Osteocyte (in vitro differentiated cells): ENCODE data around the gene RTEL1. TPM values are rescaled to one million over a fixed set of nuclear protein-coding genes. Genes with fewer than 3 reads are reported as not detected.
"Not testable (repeated sequence)": the region's sequence is repeated elsewhere in the genome, so short reads cannot be mapped to it uniquely, and the experiment has no call there.

Experiments used
- DNase-seq: peaks from one replicate; pipeline ENCODE4 v3.0.0; 2021; ENCODE audit warnings: mixed read lengths; ENCODE audit not compliant: unreplicated experiment; ENCODE audit errors: extremely low spot score
- H3K27ac Mint-ChIP-seq: one replicate; pipeline ENCODE4 v1.8.0; 2021; ENCODE audit warnings: mild to moderate bottlenecking, mixed read lengths; ENCODE audit not compliant: unreplicated experiment
- H3K27me3 Mint-ChIP-seq: one replicate; pipeline ENCODE4 v1.8.0; 2021; ENCODE audit warnings: mixed read lengths; ENCODE audit not compliant: unreplicated experiment
- H3K36me3 Mint-ChIP-seq: one replicate; pipeline ENCODE4 v1.8.0; 2021; ENCODE audit warnings: mixed read lengths; ENCODE audit not compliant: unreplicated experiment
- H3K4me1 Mint-ChIP-seq: one replicate; pipeline ENCODE4 v1.8.0; 2021; ENCODE audit warnings: mixed read lengths; ENCODE audit not compliant: unreplicated experiment
- H3K4me3 Mint-ChIP-seq: one replicate; pipeline ENCODE4 v1.8.0; 2021; ENCODE audit warnings: mild to moderate bottlenecking, moderate library complexity, mixed read lengths; ENCODE audit not compliant: unreplicated experiment
- H3K9me3 Mint-ChIP-seq: one replicate; pipeline ENCODE4 v1.8.0; 2021; ENCODE audit warnings: mixed read lengths; ENCODE audit not compliant: unreplicated experiment
- total RNA-seq: library from RNA; stranded (reverse); gene quantifications from 2 replicates; pipeline ENCODE4 v1.2.1, GENCODE V29; 2021
- TF ChIP-seq, protein P1 (sequence below): fragments of 200-600 bp; sonication (generic); IDR thresholded peaks from 2 replicates; pipeline ENCODE4 v1.5.0; 2021; ENCODE audit warnings: antibody characterized with exemption, mild to moderate bottlenecking, moderate library complexity

RTEL1 gene
- total RNA-seq, 1 donor from 2014 or later, result 34.1 TPM

DNA sequence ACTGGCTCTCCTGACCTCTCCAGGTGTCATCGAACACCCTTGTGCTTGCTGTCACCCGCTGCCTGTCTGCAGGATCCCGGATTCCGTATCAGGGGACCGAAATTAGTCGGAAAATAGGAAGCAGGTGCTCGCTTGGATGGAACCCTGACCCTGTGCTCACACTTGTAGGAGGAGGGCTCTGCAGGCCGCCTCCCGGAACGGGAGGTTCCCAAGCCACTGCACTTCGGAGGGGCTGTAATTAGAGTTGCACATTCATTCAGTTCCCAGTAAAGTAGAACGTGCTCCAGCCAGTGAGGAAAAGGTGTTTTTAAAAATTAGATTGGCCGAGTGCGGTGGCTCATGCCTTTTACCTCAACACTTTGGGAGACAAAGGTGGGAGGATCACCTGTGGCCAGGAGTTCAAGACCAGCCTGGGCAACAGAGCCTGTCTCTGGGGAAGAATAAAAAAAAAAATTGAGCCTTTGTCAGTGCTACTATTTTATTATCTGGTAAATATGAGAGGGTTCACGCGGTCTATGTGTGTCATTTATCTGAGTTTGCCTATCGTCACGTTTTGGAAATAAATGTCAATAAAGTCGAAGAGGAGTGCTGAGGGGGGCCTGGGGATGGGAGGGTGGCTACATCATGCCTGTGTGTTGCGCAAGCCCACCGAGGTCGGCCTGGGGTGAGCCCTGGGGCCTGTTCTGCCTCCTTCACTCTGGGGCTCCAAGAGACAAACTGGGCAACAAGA lies 29.7 kb upstream of the RTEL1 start:
- Mint-ChIP-seq H3K4me3 (peak overlapping the region; percentile 76), H3K9me3 (no peaks in the 10 kb centered on the region), H3K36me3 (no peaks in the 10 kb centered on the region), H3K27ac (peak overlapping the region; percentile 66), H3K4me1 (peaks cover 17% of the 10 kb centered on the region), H3K27me3 (no peaks in the 10 kb centered on the region)
- TF ChIP-seq, protein P1, sequence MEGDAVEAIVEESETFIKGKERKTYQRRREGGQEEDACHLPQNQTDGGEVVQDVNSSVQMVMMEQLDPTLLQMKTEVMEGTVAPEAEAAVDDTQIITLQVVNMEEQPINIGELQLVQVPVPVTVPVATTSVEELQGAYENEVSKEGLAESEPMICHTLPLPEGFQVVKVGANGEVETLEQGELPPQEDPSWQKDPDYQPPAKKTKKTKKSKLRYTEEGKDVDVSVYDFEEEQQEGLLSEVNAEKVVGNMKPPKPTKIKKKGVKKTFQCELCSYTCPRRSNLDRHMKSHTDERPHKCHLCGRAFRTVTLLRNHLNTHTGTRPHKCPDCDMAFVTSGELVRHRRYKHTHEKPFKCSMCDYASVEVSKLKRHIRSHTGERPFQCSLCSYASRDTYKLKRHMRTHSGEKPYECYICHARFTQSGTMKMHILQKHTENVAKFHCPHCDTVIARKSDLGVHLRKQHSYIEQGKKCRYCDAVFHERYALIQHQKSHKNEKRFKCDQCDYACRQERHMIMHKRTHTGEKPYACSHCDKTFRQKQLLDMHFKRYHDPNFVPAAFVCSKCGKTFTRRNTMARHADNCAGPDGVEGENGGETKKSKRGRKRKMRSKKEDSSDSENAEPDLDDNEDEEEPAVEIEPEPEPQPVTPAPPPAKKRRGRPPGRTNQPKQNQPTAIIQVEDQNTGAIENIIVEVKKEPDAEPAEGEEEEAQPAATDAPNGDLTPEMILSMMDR, result no peak
- no peak for DNase-seq

DNA sequence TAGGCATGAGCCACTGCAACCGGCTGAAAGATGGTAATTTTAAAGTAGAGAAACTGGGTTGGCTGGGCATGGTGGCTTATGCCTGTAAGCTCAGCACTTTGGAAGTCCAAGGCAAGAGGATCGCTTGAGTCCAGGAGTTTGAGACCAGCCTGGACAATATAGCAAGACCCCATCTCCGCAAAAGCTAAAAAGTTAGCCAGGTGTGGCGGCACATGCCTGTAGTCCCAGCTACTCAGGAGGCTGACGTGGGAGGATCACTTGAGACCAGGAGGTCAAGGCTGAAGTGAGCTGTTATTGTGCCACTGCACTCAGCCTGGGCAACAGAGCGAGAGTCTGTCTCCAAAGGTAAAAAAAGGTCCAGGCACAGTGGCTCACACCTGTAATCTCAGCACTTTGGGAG lies 27.2 kb upstream of the RTEL1 start:
- H3K27ac Mint-ChIP-seq, H3K4me1 Mint-ChIP-seq, H3K36me3 Mint-ChIP-seq, H3K9me3 Mint-ChIP-seq, H3K4me3 Mint-ChIP-seq, H3K27me3 Mint-ChIP-seq, DNase-seq: not testable (repeated sequence)

DNA sequence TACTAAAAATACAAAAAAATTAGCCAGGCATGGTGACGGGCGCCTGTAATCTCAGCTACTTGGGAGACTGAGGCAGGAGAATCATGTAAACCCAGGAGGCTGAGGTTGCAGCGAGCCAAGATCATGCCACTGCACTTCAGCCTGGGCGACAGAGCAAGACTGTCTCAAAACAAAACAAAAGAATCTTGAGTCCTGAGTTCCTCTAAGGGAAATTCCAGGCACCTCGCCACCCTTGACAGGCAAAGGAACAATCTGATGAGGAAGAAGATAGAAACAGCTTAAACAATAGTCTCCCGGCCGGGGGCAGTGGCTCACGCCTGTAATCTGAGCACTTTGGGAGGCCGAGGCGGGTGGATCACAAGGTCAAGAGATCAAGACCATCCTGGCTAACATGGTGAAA lies 26.7 kb upstream of the RTEL1 start:
- H3K36me3 Mint-ChIP-seq, H3K4me3 Mint-ChIP-seq: not testable (repeated sequence)

DNA sequence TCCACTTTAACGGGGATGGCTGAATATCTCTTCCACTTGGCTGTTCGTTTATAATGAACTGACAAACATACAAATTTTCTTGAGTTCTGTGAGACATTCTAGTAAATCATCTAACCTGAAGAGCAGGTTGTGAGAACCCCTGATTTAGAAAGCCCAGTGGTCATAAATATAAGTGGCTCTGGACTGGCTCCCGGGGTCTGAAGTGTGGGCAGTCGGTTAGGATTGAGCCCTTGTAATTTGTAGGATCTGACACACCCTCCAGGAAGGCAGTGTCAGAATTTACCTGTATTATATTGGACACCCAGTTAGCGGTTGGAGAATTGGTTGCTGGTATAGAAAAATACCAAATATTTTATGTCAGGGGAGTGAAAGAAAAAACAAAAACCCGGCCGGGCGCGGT lies 24.4 kb upstream of the RTEL1 start:
- H3K9me3 Mint-ChIP-seq, result no peaks in the 10 kb centered on the region
- H3K4me3 Mint-ChIP-seq, result no peak overlapping the region
- no peaks in the 10 kb centered on the region for H3K27me3 Mint-ChIP-seq
- TF ChIP-seq, protein P1, result no peak
- no peak for DNase-seq
- no peak overlapping the region for H3K27ac Mint-ChIP-seq
- peaks cover 2% of the 10 kb centered on the region for H3K4me1 Mint-ChIP-seq
- H3K36me3 Mint-ChIP-seq, result no peaks in the 10 kb centered on the region

More for the DNA sequence above, 26.7 kb upstream of the RTEL1 start:
- H3K27ac Mint-ChIP-seq, DNase-seq, H3K9me3 Mint-ChIP-seq, H3K27me3 Mint-ChIP-seq, H3K4me1 Mint-ChIP-seq: not testable (repeated sequence)

DNA sequence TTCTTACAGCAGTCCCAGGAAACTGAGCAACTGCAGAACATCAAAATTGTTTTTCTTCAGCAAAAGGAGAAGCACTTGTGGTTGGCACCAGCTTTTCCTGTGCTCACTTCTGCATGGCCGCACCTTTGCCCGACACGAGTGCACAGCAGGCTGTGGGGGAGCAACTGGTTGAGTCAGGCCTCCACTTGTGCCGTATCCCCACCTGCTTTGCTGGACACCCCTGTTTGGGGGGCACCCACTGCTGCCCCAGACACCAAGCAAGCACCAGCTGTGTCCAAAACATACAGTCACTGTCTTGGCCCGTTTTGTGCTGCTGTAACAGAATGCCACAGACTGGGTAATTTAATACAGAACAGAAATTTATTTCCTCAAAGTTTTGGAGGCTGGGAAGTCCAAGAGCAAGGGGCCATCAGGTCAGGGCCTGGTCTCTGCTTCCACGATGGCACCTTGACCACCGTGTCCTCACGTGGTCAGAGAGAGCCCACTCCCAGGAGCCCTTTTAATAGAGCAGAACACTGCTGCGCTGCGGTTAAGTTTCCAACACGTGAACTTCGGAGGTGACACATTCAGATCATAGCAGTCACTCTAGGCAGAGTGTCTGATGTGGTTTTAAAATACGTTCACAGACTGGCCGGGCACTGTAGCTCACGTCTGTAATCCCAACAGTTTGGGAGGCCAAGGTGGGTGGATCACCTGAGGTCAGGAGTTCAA lies 22.5 kb upstream of the RTEL1 start:
- TF ChIP-seq, protein P1, result no peak
- Mint-ChIP-seq H3K27me3 (no peaks in the 10 kb centered on the region), H3K4me1 (peaks cover 2% of the 10 kb centered on the region), H3K4me3 (no peak overlapping the region), H3K27ac (no peak overlapping the region), H3K9me3 (no peaks in the 10 kb centered on the region), H3K36me3 (no peaks in the 10 kb centered on the region)
- DNase-seq, result no peak
